H9 (cell line): ENCODE results near the gene CSMD2. TPM values are rescaled to one million over a fixed set of nuclear protein-coding genes. Genes with fewer than 3 reads are reported as not detected.

Experiments
- DNase-seq: peaks from one replicate; pipeline ENCODE4 v3.0.0-alpha.2; 2017
- H2AFZ ChIP-seq: one replicate; pipeline ENCODE4 v1.6.1; 2013; ENCODE audit warnings: mild to moderate bottlenecking, low read length, control low read depth, moderate library complexity
- H2AK5ac ChIP-seq: 2 replicates; pipeline ENCODE4 v1.6.1; 2013; ENCODE audit warnings: low read length, control low read depth, mixed read lengths; ENCODE audit not compliant: insufficient read length
- H2BK120ac ChIP-seq: one replicate; pipeline ENCODE4 v1.6.1; 2013; ENCODE audit warnings: low read depth, mild to moderate bottlenecking, low read length, control low read depth, inconsistent platforms; ENCODE audit not compliant: poor library complexity, severe bottlenecking
- H2BK12ac ChIP-seq: 2 replicates; pipeline ENCODE4 v1.6.1; 2013; ENCODE audit warnings: low read length, control low read depth, mixed read lengths, low read depth; ENCODE audit not compliant: insufficient read length
- H2BK15ac ChIP-seq: 2 replicates; pipeline ENCODE4 v1.6.1; 2013; ENCODE audit warnings: low read depth, low read length, control low read depth
- H2BK20ac ChIP-seq: one replicate; pipeline ENCODE4 v1.6.1; 2013; ENCODE audit warnings: low read depth, mild to moderate bottlenecking, low read length, control low read depth, inconsistent platforms; ENCODE audit not compliant: poor library complexity, severe bottlenecking
- H2BK5ac ChIP-seq: 2 replicates; pipeline ENCODE4 v1.6.1; 2013; ENCODE audit warnings: low read length, control low read depth, mixed read lengths; ENCODE audit not compliant: insufficient read length
- H3K14ac ChIP-seq: 2 replicates; pipeline ENCODE4 v1.6.1; 2013; ENCODE audit warnings: low read length, control low read depth; ENCODE audit not compliant: insufficient read depth
- H3K18ac ChIP-seq: 2 replicates; pipeline ENCODE4 v1.6.1; 2013; ENCODE audit warnings: low read depth, mild to moderate bottlenecking, mixed read lengths, low read length, control low read depth; ENCODE audit not compliant: insufficient read length
- H3K23ac ChIP-seq: 2 replicates; pipeline ENCODE4 v1.6.1; 2013; ENCODE audit warnings: low read length, control low read depth, mixed read lengths, low read depth; ENCODE audit not compliant: insufficient read length
- H3K23me2 ChIP-seq: 2 replicates; pipeline ENCODE4 v1.6.1; 2013; ENCODE audit warnings: low read depth, mild to moderate bottlenecking, mixed read lengths, low read length, control low read depth; ENCODE audit not compliant: insufficient read length, poor library complexity, severe bottlenecking
- H3K27ac ChIP-seq: 2 replicates; pipeline ENCODE4 v1.5.1; 2013; ENCODE audit warnings: low read length, control low read depth, mixed read lengths, low read depth; ENCODE audit not compliant: insufficient read length
- H3K27me3 ChIP-seq: 2 replicates; pipeline ENCODE4 v1.6.1; 2013; ENCODE audit warnings: low read length, control low read depth, inconsistent platforms; ENCODE audit not compliant: insufficient read depth
- H3K4ac ChIP-seq: 2 replicates; pipeline ENCODE4 v1.6.1; 2013; ENCODE audit warnings: low read depth, mild to moderate bottlenecking, control low read depth, inconsistent platforms, low read length, moderate library complexity
- H3K4me1 ChIP-seq: 2 replicates; pipeline ENCODE4 v1.6.1; 2013; ENCODE audit warnings: low read length, control low read depth, inconsistent platforms; ENCODE audit not compliant: insufficient read depth
- H3K4me2 ChIP-seq: 2 replicates; pipeline ENCODE4 v1.6.1; 2013; ENCODE audit warnings: low read length, control low read depth, mixed read lengths; ENCODE audit not compliant: insufficient read length, insufficient read depth
- H3K56ac ChIP-seq: 2 replicates; pipeline ENCODE4 v1.6.1; 2013; ENCODE audit warnings: low read depth, mild to moderate bottlenecking, mixed read lengths, low read length, control low read depth; ENCODE audit not compliant: insufficient read length
- H3K79me1 ChIP-seq: 2 replicates; pipeline ENCODE4 v1.6.1; 2013; ENCODE audit warnings: low read depth, mild to moderate bottlenecking, moderate library complexity, low read length, control low read depth, inconsistent platforms; ENCODE audit not compliant: insufficient read depth, poor library complexity, severe bottlenecking
- H3K79me2 ChIP-seq: 2 replicates; pipeline ENCODE4 v1.6.1; 2013; ENCODE audit warnings: low read length, control low read depth, inconsistent platforms; ENCODE audit not compliant: insufficient read depth
- H3K9ac ChIP-seq: 2 replicates; pipeline ENCODE4 v1.6.1; 2013; ENCODE audit warnings: low read length, control low read depth, mixed read lengths; ENCODE audit not compliant: insufficient read length; ENCODE audit errors: extremely low read depth
- H3K9me3 ChIP-seq: one replicate; pipeline ENCODE4 v1.6.1; 2013; ENCODE audit warnings: low read depth, low read length, inconsistent platforms; ENCODE audit not compliant: control insufficient read depth
- H3T11ph ChIP-seq: one replicate; pipeline ENCODE4 v1.6.1; 2013; ENCODE audit warnings: mild to moderate bottlenecking, low read length, control low read depth, inconsistent platforms
- H4K20me1 ChIP-seq: one replicate; pipeline ENCODE4 v1.6.1; 2013; ENCODE audit not compliant: control insufficient read depth, insufficient read length, insufficient read depth
- H4K5ac ChIP-seq: 2 replicates; pipeline ENCODE4 v1.6.1; 2013; ENCODE audit warnings: low read depth, mild to moderate bottlenecking, mixed read lengths, low read length, control low read depth; ENCODE audit not compliant: insufficient read length
- H4K8ac ChIP-seq: replicated peaks from 2 replicates; pipeline ENCODE4 v1.6.1; 2013; ENCODE audit warnings: low read length, control low read depth, mixed read lengths, low read depth; ENCODE audit not compliant: insufficient read length
- H4K91ac ChIP-seq: 2 replicates; pipeline ENCODE4 v1.6.1; 2013; ENCODE audit warnings: low read depth, mild to moderate bottlenecking, moderate library complexity, mixed read lengths, low read length, control low read depth; ENCODE audit not compliant: insufficient read length
- H3K27ac Mint-ChIP-seq, 3 experiments: 2 replicates in 2 of 3; 3 replicates in 1 of 3; pipeline ENCODE4 v1.8.0; 2020 to 2021; ENCODE audit warnings: mixed read lengths in 3 of 3, mild to moderate bottlenecking in 1 of 3, moderate library complexity in 1 of 3
- H3K27me3 Mint-ChIP-seq: 2 replicates; pipeline ENCODE4 v1.8.0; 2021; ENCODE audit warnings: low read depth, mild to moderate bottlenecking, moderate library complexity, mixed read lengths
- H3K36me3 Mint-ChIP-seq, 3 experiments: 2 replicates in 2 of 3; 3 replicates in 1 of 3; pipeline ENCODE4 v1.8.0; 2020 to 2021; ENCODE audit warnings: low read depth in 3 of 3, mixed read lengths in 3 of 3; ENCODE audit not compliant: insufficient read depth in 1 of 3
- H3K4me1 Mint-ChIP-seq, 2 experiments: 2 replicates each; pipeline ENCODE4 v1.8.0; 2020; ENCODE audit warnings: mixed read lengths in 2 of 2
- H3K4me3 Mint-ChIP-seq, 2 experiments: 2 replicates in 1 of 2; 3 replicates in 1 of 2; pipeline ENCODE4 v1.8.0; 2020 to 2021; ENCODE audit warnings: mild to moderate bottlenecking in 2 of 2, mixed read lengths in 2 of 2, moderate library complexity in 1 of 2
- H3K9me3 Mint-ChIP-seq, 2 experiments: 2 replicates in 1 of 2; 3 replicates in 1 of 2; pipeline ENCODE4 v1.8.0; 2020; ENCODE audit warnings: mild to moderate bottlenecking in 2 of 2, mixed read lengths in 2 of 2, moderate library complexity in 1 of 2
- WGBS: extraction: QIAGEN DNeasy Blood & Tissue Kit; methylation state at CpG from one replicate; pipeline ENCODE4 v1.1.7; 2013; ENCODE audit warnings: missing lambda C conversion rate, low lambda C conversion rate, mixed read lengths; ENCODE audit not compliant: insufficient read length; ENCODE audit errors: extremely low coverage; 5-methylcytosine and 5-hydroxymethylcytosine counted together
- total RNA-seq: library from RNA; stranded (reverse); gene quantifications from 2 replicates; pipeline ENCODE4 v1.2.1, GENCODE V29; 2021
- TF ChIP-seq, protein P1 (sequence below): fragments of 200-600 bp; sonication (generic); conservative IDR thresholded peaks from 3 replicates; pipeline ENCODE4 v1.8.0; 2021; ENCODE audit warnings: antibody characterized with exemption, mild to moderate bottlenecking

CSMD2 gene
- total RNA-seq, 1 experiment from 2014 or later: 6.4 TPM

DNA sequence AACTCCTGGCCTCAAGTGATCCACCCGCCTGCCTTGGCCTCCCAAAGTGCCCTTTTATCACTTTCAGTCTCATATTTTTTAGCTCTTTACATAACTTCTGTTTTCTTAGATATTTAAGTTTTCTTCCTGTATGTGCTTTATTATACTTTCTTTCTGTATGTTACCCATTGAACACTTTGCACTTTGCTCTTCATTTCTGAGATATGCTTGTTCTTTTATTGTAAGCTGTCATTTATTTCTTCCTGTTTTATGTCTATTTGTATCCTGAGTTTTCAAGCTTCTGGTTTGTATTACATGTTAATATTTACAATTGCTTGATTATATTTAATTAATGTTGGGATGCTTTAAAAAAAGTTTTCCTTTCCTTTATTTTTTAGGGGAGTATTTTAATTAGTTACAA lies 656.9 kb downstream of the CSMD2 start:
- no peaks in the 10 kb centered on the region for H3K79me2 ChIP-seq
- H2BK5ac ChIP-seq: no peak overlapping the region
- no peak overlapping the region for H2BK12ac ChIP-seq
- H2BK20ac ChIP-seq: no peak overlapping the region
- H3K9me3 ChIP-seq: no peaks in the 10 kb centered on the region
- no peak overlapping the region for H3K4ac ChIP-seq
- no peak overlapping the region for H4K91ac ChIP-seq
- H4K5ac ChIP-seq: no peak overlapping the region
- peaks cover 0 to 6% (median 3%) of the 10 kb centered on the region in 3 experiments; a peak in 4 of 7 replicates for H3K36me3 Mint-ChIP-seq
- H3K23me2 ChIP-seq: no peaks in the 10 kb centered on the region
- H3K27me3 ChIP-seq: no peaks in the 10 kb centered on the region
- H3K4me1 ChIP-seq: no peaks in the 10 kb centered on the region
- H3K4me2 ChIP-seq: no peak overlapping the region
- no peak overlapping the region for H3K56ac ChIP-seq
- H3K79me1 ChIP-seq: no peaks in the 10 kb centered on the region
- TF ChIP-seq, protein P1, sequence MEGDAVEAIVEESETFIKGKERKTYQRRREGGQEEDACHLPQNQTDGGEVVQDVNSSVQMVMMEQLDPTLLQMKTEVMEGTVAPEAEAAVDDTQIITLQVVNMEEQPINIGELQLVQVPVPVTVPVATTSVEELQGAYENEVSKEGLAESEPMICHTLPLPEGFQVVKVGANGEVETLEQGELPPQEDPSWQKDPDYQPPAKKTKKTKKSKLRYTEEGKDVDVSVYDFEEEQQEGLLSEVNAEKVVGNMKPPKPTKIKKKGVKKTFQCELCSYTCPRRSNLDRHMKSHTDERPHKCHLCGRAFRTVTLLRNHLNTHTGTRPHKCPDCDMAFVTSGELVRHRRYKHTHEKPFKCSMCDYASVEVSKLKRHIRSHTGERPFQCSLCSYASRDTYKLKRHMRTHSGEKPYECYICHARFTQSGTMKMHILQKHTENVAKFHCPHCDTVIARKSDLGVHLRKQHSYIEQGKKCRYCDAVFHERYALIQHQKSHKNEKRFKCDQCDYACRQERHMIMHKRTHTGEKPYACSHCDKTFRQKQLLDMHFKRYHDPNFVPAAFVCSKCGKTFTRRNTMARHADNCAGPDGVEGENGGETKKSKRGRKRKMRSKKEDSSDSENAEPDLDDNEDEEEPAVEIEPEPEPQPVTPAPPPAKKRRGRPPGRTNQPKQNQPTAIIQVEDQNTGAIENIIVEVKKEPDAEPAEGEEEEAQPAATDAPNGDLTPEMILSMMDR: no peak
- peaks cover 1% of the 10 kb centered on the region; the same call in 1 of the 2 replicates for H3K27me3 Mint-ChIP-seq
- H4K20me1 ChIP-seq: no peaks in the 10 kb centered on the region
- H2BK120ac ChIP-seq: no peak overlapping the region
- no peak overlapping the region for H3K14ac ChIP-seq
- no peak overlapping the region for H3K23ac ChIP-seq
- no peak overlapping the region for H3K27ac ChIP-seq
- no peak overlapping the region for H2AK5ac ChIP-seq
- peaks cover 3 to 4% of the 10 kb centered on the region in 2 experiments for H3K4me1 Mint-ChIP-seq
- H2AFZ ChIP-seq: no peak overlapping the region
- no peak overlapping the region for H3K9ac ChIP-seq
- DNase-seq: no peak
- H3K27ac Mint-ChIP-seq: no peak overlapping the region
- H3K4me3 Mint-ChIP-seq: no peak overlapping the region
- no CpG with 5 or more reads among the region's 1 CpG for WGBS
- H3K18ac ChIP-seq: no peak overlapping the region
- H3K9me3 Mint-ChIP-seq: peaks cover 15 to 18% of the 10 kb centered on the region in 2 experiments; a peak in 4 of 5 replicates
- H4K8ac ChIP-seq: no peak overlapping the region
- no peak overlapping the region for H3T11ph ChIP-seq
- no peak overlapping the region for H2BK15ac ChIP-seq
